T-helper 1 cell treated with Interleukin-12 subunit alpha and Interleukin-12 subunit beta and Interleukin-4 antibody, amounts not matched to agents 30 ng/mL and 1 ng/mL, for 36 hours (primary cell): ENCODE measurements around the gene SLC22A31. TPM values are rescaled to one million over a fixed set of nuclear protein-coding genes. Genes with fewer than 3 reads are reported as not detected.

ENCODE experiments used
- intact Hi-C: fragments of 100-400 bp; cut with micrococcal nuclease; formaldehyde crosslinking; loops from one replicate; pipeline ENCODE4 v1.15.1; 2024
- total RNA-seq: library from RNA; stranded (reverse); gene quantifications from 2 replicates; pipeline ENCODE4 v1.2.3, GENCODE V29; 2022

SLC22A31 gene
- total RNA-seq, 1 donor from 2014 or later = 4.1 TPM

DNA sequence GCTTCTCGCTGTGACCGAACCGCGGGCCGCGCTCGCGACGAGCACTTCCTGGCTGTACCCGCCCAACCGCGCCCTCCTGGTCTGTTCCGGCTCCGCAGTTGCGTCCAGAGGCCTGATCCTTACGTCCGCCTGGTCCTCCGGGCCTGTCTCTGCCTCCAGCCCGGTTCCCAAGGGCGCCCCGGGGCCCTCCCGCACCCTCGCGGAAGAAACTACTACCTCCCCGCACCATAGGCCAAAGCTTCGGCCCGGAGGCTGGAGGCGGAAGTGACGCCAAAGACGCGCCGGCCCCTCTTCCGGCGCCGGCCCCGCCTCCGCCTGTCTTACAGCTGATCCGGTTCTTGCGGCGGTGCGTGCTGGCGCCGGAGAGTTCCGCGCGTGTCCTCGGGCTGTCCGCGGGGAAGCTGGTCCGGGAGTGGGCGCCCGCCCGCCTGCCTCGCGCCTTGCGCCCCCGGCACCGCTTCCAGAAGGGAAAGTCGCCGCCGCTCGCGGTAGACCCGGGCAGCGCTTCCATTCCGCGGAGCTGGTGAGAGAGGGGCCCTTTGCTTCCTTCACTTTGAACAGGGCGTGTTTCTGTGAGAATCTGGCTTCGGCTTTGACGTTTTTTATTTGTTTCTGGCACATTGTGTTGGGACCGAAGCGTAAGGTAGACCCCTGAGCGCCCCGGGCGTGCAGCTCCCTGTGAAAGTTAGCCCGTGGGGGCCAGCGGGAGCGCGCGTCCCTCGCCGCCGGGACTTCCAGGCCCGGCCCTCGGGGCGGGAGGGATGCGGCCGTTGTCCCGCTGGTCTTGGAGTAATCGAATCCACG, 17.3 kb upstream of the SLC22A31 start, which contains the start of gene ZNF778:
TSS of gene ZNF778 (plus strand) at position 316 of the 804 bp plus-strand sequence. CDS start 3,425 bp downstream, outside the sequence.
- intact Hi-C loops = loop anchor here (1.0 to 2.0 kb wide), 10 partner anchors 24 to 647 kb away; partner anchors contain the start of genes ANKRD11, RPL13, SPG7 and ZC3H18

DNA sequence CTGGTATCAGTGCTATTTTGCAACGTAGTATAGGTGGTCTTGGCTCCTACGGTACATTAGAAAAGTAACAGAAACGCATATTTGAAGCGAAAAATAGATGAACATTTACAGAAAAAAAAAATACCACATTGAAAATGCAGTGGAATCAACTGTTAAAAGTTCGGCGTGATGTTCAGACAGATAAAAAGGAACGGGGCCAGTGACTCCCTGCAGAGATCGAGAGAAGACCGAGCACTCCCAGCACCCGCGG, 16.7 kb upstream of the SLC22A31 start:
- intact Hi-C loops = loop anchor here (1.0 to 2.0 kb wide), 10 partner anchors 24 to 646 kb away; partner anchors contain the start of genes ANKRD11, RPL13, SPG7 and ZC3H18

DNA sequence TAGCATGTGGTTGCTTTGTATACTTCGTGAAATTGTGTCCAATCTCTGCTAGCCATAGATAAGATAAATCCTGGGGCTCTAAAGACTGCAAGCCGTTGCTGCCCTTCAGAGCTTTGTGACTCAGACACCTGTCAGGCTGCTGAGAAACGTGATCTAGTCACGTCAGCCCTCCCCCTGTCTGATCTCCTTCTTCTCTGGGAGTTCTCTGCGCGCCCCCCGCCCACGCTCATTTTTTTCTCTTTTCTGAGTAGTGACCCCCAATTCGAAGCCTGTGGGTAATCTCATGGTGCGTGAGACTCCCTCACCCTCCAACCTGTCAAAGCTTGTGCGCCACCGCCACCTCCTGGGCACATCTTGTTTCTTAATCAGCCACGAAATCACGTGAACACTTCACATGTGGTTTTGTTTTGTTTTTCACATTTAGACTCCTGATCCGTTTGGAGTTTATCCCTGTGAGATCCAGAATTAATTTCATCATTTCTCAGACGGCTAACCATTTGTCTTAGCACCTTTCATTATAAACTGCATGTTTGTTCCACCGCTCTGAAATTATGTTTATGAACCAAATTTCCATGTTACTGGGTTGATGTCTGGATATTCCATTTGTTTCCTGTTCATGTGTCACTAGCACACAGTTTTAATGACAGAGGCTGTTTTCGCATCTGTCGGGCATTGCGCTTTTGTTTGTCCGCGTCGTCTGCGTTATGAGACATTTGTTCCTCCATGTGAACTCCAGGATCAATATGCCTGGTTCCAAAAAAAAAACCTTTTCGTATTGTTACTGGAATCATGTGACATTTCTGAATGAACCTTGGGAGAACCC, 16.2 kb upstream of the SLC22A31 start:
- intact Hi-C loops = loop anchor here (1.0 to 2.0 kb wide), 17 partner anchors 15 to 646 kb away; partner anchors contain the start of genes ANKRD11, CDH15, RPL13 and SPG7

GRCh38 chr16:89210904-89211515, 10.7 kb upstream of the SLC22A31 start:
- intact Hi-C loops = no loop called here

- intact Hi-C loops = no loop called here
Measured at GRCh38 chr16:89210165-89210903, 10.0 kb upstream of the SLC22A31 start.

- intact Hi-C loops = no loop called here
Measured at GRCh38 chr16:89209522-89210044, 9.2 kb upstream of the SLC22A31 start.

DNA sequence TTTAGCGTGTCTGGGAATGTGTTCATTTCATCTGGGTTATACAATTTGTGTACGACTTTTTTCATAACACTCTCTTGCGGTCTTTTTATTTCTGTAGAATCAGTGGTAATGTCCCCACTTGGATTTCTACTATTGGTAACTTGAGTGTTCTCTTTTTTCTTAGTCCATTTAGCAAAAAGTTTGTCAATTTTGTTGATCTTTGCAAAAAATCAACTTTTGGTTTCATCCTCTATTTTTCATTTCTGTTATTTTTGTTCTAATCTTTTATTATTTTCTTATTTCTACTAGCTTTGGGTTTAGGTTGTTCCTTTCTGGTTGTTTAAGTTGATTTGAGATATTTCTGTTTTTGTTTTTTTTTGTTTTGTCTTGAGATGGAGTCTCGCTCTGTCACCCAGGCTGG, 7.7 kb upstream of the SLC22A31 start:
- intact Hi-C loops = no loop called here

DNA sequence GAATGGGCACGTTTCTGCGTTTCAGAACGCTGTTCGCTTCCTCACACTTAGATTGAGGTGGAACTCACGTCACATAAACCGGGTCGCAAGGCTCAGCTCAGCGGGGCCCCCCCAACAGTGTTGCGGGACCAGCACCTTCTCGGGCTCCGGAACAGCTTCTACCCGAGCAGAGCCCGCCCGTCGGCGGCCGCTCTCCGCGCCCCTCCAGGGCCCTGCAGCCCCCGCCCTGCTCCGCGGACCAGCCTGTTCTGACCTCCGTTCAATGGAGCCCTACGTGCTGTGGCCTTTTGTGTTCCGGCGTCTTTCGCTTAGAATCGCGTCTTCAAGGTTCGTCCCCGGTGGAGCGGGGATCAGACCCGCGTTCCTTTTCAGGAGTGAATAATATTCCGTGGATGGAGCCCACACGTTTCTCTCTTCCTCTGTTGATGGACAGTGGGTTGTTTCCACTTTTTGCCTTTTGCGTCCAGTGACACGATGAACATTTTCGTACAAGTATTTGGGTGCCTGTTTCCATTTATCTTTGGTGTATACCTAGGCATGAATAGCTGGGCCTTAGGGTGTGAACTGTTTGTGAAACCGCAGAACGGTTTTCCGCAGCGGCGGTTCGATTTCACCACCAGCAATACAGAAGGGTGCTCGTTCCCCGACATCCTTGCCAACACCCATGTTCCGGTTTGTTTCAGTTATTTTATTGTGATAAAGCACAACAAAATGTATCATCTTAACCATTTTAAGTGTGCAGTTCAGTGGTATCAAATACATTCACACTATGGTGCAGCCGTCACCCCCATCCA, 2.3 kb upstream of the SLC22A31 start:
- intact Hi-C loops = no loop called here

DNA sequence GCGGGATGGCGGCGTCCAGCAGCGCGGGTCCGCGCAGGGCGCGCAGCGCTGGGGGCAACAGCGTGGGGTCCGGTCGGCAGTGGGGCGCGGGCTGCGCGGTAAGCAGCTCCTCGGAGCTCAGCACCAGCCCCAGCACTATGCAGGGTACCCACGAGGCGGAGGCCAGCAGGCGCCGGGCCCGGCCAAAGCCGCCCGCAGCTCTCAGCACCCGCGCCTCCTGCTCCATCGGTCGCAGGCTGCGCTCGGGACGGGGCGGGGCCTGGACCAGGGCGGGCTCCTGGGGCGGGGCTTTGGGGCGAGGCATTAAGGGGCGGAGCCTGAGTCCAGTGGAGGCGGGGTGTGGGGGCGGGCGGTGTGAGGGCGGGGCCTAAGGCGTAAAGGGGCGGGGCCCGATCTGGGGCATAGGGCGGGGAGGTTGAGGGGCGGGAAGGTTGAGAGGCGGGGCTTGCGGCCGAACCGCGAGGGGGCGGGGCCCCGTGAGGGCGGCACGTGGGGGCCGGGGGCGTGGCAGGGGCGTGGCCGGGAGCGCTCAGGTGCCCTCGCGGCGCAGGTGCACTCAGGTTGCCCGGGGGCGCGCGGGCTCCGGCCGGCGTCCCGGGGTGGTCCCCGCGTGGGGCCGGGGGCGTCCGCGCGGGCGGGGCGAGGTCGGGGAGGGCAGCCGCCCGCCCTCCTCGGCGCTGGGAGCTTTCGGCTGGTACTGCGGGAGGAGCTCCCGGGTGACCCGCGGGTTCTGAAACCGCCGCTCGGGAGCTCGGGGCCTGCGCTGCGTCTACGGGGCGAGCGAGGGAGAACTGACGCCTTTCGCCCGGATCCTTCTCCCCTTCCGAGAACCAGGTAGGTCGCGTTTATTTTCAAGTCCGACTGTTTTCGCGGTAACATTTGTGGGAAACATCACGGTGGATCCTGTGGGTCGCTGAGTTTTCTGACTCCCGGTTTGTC, 1.4 kb upstream of the SLC22A31 start:
- intact Hi-C loops = loop anchor here (1.0 kb wide), 5 partner anchors 8 to 673 kb away; partner anchors contain the start of gene CDH15

GRCh38 chr16:89200850-89201411, 594 bp upstream of the SLC22A31 start:
- intact Hi-C loops = loop anchor here (1.0 kb wide), 5 partner anchors 8 to 673 kb away; partner anchors contain the start of gene CDH15

DNA sequence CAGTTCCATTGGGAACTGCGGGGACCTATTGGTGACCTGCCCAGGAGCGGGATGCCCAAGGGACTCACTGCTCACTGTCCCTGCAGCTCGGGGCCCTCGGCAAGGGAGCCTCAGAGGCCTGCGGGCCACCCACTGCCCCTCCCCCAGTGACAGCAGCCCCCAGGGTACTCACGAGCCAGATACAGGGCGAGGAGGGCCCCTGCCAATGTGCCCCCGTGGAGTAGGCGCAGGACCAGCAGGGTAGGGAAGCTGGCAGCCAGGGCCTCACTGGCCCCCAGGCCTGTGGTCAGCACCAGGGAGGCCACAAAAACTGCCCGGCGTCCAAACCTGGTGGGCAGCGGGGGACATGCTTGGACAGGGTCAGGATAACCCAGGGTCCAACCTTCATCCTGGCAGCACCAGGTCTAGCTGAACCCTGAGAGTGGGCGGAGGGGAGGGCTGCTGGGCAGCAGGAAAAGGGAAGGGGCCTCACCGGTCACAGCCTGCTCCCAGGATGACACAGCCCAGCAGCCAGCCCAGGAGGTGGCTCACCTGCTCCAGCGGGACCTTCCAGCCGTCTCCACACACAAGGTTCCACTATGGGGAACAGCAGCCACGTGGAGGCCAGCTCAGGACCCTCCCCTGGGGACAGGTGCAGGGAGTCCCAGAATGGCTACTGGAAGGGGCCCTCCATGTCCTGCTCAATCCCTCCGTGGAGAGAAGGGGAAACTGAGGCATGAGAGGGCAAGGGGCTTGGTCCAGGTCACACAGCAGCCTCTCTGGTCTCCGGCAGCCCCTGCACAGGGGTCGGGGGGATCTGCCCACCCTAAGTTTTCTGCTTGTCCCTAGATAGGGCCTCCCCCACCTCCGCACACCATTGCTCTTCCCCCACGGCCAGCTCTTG, 855 bp downstream of the SLC22A31 start:
- intact Hi-C loops = no loop called here

DNA sequence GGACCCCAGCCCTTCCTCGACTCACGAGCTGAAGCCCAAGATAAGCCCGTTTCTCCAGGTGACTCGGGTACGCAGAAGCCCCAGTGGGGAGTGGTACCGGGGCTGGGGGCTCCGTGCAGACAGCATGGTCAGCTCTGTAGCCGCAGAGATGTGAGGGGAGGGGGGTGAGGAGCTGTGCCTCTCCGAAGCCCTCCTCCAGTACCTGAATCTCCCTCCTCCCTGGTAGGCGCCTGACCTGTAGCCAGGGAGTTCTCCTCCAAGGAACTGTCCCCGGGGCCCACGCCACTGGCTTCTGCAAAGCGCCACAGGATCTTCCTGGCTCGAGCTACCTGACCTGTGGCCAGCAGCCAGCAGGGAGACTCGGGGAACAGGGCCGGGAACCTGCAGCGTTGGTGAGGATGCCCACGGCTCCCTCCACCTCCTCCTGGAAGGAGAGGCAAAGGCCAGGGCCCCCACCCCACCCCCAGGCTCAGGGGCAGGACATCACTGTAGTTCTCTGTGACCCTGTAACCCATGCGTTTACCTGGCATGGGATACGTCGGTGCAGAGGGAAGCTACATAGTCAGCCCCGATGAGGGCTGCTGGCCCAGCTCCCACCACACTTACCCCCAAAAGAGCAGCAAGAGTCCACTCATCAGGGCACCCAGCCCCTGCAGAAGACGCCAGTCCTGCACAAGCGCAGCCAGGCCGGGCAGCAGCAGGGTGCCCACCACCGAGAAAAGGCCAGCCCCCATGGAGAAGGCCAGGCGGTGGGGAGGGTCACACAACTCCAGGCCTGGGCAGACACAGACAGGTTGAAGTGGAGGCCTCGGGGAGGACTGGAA, 1.7 kb downstream of the SLC22A31 start:
- intact Hi-C loops = no loop called here

DNA sequence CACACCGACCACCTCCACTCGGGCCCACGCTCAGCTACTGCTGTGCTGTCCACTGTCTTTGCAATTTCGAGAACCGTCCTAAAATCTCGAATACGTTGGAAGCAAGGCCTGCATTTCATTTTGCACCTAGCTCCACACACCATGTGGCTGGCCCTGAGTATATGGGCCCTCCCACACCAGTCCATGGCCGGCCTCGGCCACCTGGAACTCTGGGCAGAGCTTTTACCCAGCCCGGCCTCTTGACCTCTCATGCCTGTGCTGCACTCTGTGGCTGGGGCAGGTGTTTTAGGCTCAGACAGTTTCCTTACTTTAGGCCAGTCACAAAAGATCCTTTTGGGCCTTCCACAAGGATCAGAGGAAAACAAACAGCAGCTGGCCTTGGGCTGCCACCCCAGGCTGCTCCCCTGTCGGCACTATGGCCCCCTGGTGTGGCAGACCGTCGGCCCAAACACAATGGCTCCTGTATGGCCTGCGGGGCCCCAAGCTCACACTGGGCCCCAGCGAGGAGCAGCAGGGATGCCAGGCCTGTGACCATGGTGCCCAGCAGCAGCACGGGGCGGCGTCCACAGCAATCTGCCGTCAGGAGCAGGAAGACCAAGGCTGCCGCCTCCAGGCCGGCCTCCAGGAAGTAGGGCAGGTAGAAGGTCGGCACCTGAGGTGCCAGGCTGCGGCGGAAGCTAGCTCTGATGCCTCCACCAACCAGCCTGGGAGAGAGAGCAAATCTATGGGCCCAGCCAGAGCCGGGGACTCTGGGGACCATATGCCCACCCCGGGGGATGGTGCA, 2.5 kb downstream of the SLC22A31 start:
- intact Hi-C loops = no loop called here

DNA sequence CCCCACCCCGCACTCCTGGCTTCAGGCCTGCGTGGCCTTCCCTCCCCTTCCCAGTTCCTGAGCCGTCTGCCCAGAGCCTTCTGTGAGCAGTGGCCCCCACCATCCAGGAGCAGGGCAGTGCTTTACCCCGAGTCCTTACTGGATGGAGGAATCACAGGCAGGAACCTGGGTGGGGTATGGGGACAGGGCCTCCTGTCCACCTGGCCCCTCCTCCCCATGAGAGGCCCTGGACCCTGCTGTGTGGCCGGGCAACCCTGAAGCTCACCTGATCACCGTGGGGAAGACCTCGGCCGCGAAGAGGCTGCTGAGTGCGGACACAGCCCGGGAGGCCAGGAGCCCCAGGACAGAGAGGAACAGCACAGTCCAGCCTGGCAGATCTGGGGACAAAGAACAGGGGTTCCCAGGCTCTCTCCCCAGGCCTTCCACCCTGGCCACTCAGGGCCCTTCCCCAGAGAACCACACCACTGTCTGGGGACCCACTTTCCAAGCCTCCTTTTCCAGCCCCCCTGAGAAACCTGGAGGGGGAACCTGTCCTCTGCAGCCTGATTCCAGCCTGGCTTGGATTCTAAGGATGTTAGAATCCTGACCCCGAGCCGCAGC, 3.2 kb downstream of the SLC22A31 start:
- intact Hi-C loops = no loop called here

- intact Hi-C loops = no loop called here
Measured at GRCh38 chr16:89195521-89196171, 4.7 kb downstream of the SLC22A31 start.
